ENCODE measurements around the gene H2BK1.

DNA sequence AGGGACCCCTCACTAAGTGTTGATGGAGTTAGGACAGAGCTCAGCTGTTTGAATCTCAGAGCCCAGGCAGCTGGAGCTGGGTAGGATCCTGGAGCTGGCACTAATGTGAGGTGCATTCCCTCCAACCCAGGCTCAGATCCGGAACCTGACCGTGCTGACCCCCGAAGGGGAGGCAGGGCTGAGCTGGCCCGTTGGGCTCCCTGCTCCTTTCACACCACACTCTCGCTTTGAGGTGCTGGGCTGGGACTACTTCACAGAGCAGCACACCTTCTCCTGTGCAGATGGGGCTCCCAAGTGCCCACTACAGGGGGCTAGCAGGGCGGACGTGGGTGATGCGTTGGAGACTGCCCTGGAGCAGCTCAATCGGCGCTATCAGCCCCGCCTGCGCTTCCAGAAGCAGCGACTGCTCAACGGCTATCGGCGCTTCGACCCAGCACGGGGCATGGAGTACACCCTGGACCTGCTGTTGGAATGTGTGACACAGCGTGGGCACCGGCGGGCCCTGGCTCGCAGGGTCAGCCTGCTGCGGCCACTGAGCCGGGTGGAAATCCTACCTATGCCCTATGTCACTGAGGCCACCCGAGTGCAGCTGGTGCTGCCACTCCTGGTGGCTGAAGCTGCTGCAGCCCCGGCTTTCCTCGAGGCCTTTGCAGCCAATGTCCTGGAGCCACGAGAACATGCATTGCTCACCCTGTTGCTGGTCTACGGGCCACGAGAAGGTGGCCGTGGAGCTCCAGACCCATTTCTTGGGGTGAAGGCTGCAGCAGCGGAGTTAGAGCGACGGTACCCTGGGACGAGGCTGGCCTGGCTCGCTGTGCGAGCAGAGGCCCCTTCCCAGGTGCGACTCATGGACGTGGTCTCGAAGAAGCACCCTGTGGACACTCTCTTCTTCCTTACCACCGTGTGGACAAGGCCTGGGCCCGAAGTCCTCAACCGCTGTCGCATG lies 27.2 kb upstream of the H2BK1 start:
- TF ChIP-seq GATA3 (IDR thresholded peaks at IDR 0.05; ENCODE audit: low read depth, low read length) (no peak), GATA2 (IDR thresholded peaks at IDR 0.05; ENCODE audit: low read depth, low read length) (no peak)

Data from SH-SY5Y (cell line).